Measurements from ENCODE around the gene ONECUT3. TPM values are rescaled to one million over a fixed set of nuclear protein-coding genes. Genes with fewer than 3 reads are reported as not detected.

ONECUT3 gene
- total RNA-seq, 1 experiment from 2014 or later: 0.04 TPM

- H3K4me1 Mint-ChIP-seq: no peaks in the 10 kb centered on the region
- CTCF ChIA-PET: interaction anchor here (1.0 to 1.1 kb wide), 2 partner anchors 22 to 33 kb away, joined by 3 to 4 read pairs; no protein-coding TSS in a partner anchor
- H3K36me3 Mint-ChIP-seq: no peaks in the 10 kb centered on the region
Measured at GRCh38 chr19:1804858-1805257, 51.6 kb downstream of the ONECUT3 start.

More at GRCh38 chr19:1804858-1805257, 51.6 kb downstream of the ONECUT3 start:
- POLR2A ChIA-PET: no interaction called here
- Mint-ChIP-seq H3K27ac (no peak overlapping the region), H3K4me3 (no peak overlapping the region), H3K9me3 (no peaks in the 10 kb centered on the region), H3K27me3 (ENCODE audit: low read depth) (no peaks in the 10 kb centered on the region; the same call in 1 of the 2 replicates)
- no peak for TF ChIP-seq MLX (CRISPR knock-in tag; IDR thresholded peaks at IDR 0.05)
- no peak for TF ChIP-seq ZBTB21 (CRISPR knock-in tag; IDR thresholded peaks at IDR 0.05; ENCODE audit: borderline replicate concordance)
- no peak for TF ChIP-seq ATF2 (CRISPR knock-in tag; IDR thresholded peaks at IDR 0.05; ENCODE audit: borderline replicate concordance, low read depth)
- no peak for TF ChIP-seq FOXP4 (CRISPR knock-in tag; IDR thresholded peaks at IDR 0.05)
- no peak for TF ChIP-seq NFATC4 (CRISPR knock-in tag; IDR thresholded peaks at IDR 0.05)
- no peak for TF ChIP-seq FOXP1 (CRISPR knock-in tag; IDR thresholded peaks at IDR 0.05; ENCODE audit: borderline replicate concordance)
- no peak for TF ChIP-seq PREB (CRISPR knock-in tag; IDR thresholded peaks at IDR 0.05; ENCODE audit: borderline replicate concordance)
- no peak for TF ChIP-seq ZNF138 (CRISPR knock-in tag; conservative IDR thresholded peaks at IDR 0.05)
- no peak for TF ChIP-seq RELA (CRISPR knock-in tag; IDR thresholded peaks at IDR 0.05; ENCODE audit: borderline replicate concordance)
- TF ChIP-seq EMX1 (CRISPR knock-in tag; IDR thresholded peaks at IDR 0.05): no peak
- no peak for TF ChIP-seq NR2C2 (CRISPR knock-in tag; IDR thresholded peaks at IDR 0.05)
- TF ChIP-seq ZNF121 (CRISPR knock-in tag; IDR thresholded peaks at IDR 0.05): no peak
- no peak for TF ChIP-seq IRF1 (CRISPR knock-in tag; IDR thresholded peaks at IDR 0.05)
- TF ChIP-seq TEAD1 (CRISPR knock-in tag; IDR thresholded peaks at IDR 0.05): no peak
- no peak for TF ChIP-seq ATF6 (CRISPR knock-in tag; IDR thresholded peaks at IDR 0.05)
- TF ChIP-seq NFYB (CRISPR knock-in tag; conservative IDR thresholded peaks at IDR 0.05; ENCODE audit: low read depth): no peak
- TF ChIP-seq MAX (CRISPR knock-in tag; IDR thresholded peaks at IDR 0.05): no peak
- no peak for TF ChIP-seq ESRRA (CRISPR knock-in tag; IDR thresholded peaks at IDR 0.05; ENCODE audit: borderline replicate concordance)
- ATAC-seq (no peak), DNase-seq (ENCODE audit: low spot score) (no peak)

All from WTC11 (cell line).